Testis (tissue), 2 donors: ENCODE measurements around the gene LMNTD2.

Experiments
- CTCF ChIP-seq, 3 experiments: fragments of 450-650 bp in 2 of 3; fragments of 200-600 bp in 1 of 3; sonication (generic) in 1 of 3; IDR thresholded peaks; one replicate each; pipeline ENCODE4 v1.5.1; 2016 to 2019; ENCODE audit warnings: antibody characterized with exemption in 3 of 3, mild to moderate bottlenecking in 2 of 3, moderate library complexity in 1 of 3
- POLR2A ChIP-seq: fragments of 450-650 bp; IDR thresholded peaks from one replicate; pipeline ENCODE4 v1.6.1; 2017; ENCODE audit warnings: antibody characterized with exemption, mild to moderate bottlenecking, moderate library complexity

GRCh38 chr11:508956-509355 lies 51.6 kb downstream of the LMNTD2 start:
- TF ChIP-seq CTCF (IDR thresholded peaks at IDR 0.05) = no peak
- no peak for TF ChIP-seq POLR2A
